Stimulated activated CD4-positive, alpha-beta T cell treated with anti-CD3 and anti-CD28 coated beads, Interleukin-12 subunit alpha, Interleukin-12 subunit beta, amount 100 ng/mL, for 4 hours (primary cell): ENCODE results near the gene ADARB1.

Source experiments
- DNase-seq: peaks from one replicate; pipeline ENCODE4 v3.0.0-alpha.2; 2020

ADARB1 gene

GRCh38 chr21:45154511-45155508 lies 80.4 kb downstream of the ADARB1 start:
- DNase-seq, result no peak

- DNase-seq, result no peak
These were observed 81.5 kb downstream of the ADARB1 start for GRCh38 chr21:45155910-45156309.

- DNase-seq, result no peak
These were observed 82.1 kb downstream of the ADARB1 start for GRCh38 chr21:45156459-45156858.

- DNase-seq, result no peak
These were observed 83.6 kb downstream of the ADARB1 start for GRCh38 chr21:45157932-45158331.

- no peak for DNase-seq
These were observed 84.4 kb downstream of the ADARB1 start for GRCh38 chr21:45158491-45159423.

GRCh38 chr21:45160198-45160597 lies 85.8 kb downstream of the ADARB1 start:
- no peak for DNase-seq

- DNase-seq, result no peak
These were observed 86.9 kb downstream of the ADARB1 start for GRCh38 chr21:45161038-45161945.

- DNase-seq, result no peak
These were observed 87.7 kb downstream of the ADARB1 start for GRCh38 chr21:45162115-45162514.

GRCh38 chr21:45162809-45163208 lies 88.4 kb downstream of the ADARB1 start:
- no peak for DNase-seq

GRCh38 chr21:45163413-45164123 lies 89.2 kb downstream of the ADARB1 start:
- no peak for DNase-seq

- DNase-seq, result no peak
These were observed 89.7 kb downstream of the ADARB1 start for GRCh38 chr21:45164124-45164511.

- no peak for DNase-seq
These were observed 90.5 kb downstream of the ADARB1 start for GRCh38 chr21:45164838-45165237.

- DNase-seq, result no peak
These were observed 92.6 kb downstream of the ADARB1 start for GRCh38 chr21:45166931-45167330.

GRCh38 chr21:45167796-45168222 lies 93.4 kb downstream of the ADARB1 start:
- no peak for DNase-seq

- no peak for DNase-seq
These were observed 94.1 kb downstream of the ADARB1 start for GRCh38 chr21:45168522-45168921.

- DNase-seq, result no peak
These were observed 94.6 kb downstream of the ADARB1 start for GRCh38 chr21:45169001-45169400.

- no peak for DNase-seq
These were observed 95.3 kb downstream of the ADARB1 start for GRCh38 chr21:45169682-45170081.

- no peak for DNase-seq
These were observed 96.6 kb downstream of the ADARB1 start for GRCh38 chr21:45170987-45171386.

GRCh38 chr21:45172420-45172819 lies 98.0 kb downstream of the ADARB1 start:
- no peak for DNase-seq

- no peak for DNase-seq
These were observed 101.1 kb downstream of the ADARB1 start for GRCh38 chr21:45175326-45176095.

- no peak for DNase-seq
These were observed 101.8 kb downstream of the ADARB1 start for GRCh38 chr21:45176141-45176540.
